NCI-H1092 (cell line): Measurements from ENCODE around the gene SH3PXD2B.
"Not testable (repeated sequence)": the region's sequence is repeated elsewhere in the genome, so short reads cannot be mapped to it uniquely, and the experiment has no call there.

Experiments
- DNase-seq: peaks from one replicate; lab custom pipeline; 2025; lab: John Stamatoyannopoulos, UW

Gene SH3PXD2B

DNA sequence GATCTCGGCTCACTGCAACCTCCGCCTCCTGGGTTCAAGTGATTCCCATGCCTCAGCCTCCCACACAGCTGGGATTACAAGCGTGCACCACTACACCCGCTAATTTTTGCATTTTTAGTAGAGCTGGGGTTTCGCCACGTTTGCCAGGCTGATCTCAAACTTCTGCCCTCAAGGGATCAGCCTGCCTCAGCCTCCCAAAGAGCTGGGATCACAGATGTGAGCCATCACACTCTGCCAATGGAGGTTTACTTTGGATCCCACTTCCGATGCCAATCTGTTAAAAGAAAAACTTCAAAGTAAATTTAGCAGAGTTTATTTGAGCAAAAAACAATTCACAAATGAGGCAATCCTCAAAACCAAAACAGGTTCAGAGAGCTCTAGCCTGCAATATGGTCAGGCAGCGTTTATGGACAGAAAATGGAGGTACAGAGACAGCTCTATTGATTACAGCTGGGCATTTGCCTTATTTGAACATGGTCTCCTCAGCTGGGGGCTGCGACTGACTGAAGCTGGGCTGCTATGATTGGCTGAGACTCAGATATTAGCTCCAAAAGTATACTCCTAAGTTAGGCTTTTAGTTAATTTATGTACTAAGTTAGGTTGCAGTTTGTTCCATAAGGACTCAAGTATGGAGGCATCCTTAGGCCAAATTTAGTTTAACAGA lies 152.1 kb downstream of the SH3PXD2B start:
- no peak for DNase-seq

DNA sequence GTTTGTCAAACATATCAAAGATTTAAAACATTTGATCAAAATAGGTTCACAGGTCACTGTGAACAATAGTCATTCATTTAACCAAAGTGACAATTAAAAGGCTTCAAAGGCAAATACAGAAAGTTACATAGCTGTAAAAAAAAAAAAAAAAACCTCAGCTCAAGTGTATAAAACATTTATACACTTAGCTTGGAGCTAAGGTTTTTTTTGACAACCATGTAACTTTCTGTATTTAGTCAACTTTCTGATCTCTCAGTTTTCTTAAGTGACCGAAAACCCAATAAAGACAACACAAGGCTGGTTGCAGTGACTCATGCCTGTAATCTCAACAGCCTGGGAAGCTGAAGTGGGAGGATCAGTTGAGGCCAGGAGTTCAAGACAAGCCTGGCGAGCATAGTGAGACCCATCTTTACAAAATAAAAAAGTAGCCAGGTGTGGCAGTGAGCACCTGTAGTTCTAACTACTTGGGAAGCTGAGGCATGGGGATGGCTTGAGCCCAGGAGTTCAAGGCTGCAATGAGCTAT lies 154.3 kb downstream of the SH3PXD2B start:
- no peak for DNase-seq

GRCh38 chr5:172294831-172295230 lies 159.5 kb downstream of the SH3PXD2B start:
- DNase-seq: no peak

DNA sequence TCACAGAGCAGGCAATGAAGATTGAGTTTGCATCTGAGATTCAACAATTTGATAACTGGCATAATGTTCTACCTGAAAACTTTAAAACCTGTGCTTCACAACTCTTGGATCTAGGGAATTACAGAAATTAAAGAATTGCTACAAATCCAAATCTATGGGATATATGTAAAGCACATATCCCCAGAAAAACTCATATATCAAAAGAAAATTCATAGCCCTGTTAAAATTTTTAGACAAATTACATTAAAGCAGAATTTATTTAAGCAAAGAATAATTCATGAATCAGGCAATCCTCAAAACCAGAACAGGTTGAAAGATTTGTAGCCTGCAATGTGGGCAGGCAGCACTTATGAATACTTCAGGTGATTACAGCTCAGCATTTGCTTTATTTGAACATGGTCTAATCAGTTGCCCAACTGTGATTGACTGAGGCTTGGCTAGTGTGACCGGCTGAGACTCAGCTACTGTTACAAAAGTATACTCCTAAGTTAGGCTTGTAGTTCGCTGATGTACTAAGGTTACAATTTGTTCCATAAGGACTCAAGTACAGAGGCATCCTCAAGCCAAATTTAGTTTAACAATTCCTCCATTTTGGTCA lies 160.5 kb downstream of the SH3PXD2B start:
- DNase-seq: no peak

- peak; percentile 26 for DNase-seq
Measured at GRCh38 chr5:172293054-172293744, 161.1 kb downstream of the SH3PXD2B start.

DNA sequence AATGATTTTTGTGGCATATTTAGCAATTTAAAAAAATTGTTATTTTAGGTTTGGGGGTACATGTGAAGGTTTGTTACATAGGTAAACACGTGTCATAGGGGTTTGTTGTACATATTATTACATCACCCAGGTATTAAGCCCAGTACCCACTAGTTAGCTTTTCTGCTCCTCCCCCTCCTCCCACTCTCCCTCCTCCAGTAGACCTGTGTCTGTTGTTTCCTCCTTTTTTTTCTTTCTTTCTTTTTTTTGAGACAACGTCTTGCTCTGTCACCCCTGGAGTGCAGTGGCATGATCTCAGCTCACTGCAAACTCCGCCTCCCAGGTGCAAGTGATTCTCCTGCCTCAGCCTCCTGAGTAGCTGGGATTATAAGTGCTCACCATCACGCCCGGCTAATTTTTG lies 162.5 kb downstream of the SH3PXD2B start:
- not testable (repeated sequence) for DNase-seq

DNA sequence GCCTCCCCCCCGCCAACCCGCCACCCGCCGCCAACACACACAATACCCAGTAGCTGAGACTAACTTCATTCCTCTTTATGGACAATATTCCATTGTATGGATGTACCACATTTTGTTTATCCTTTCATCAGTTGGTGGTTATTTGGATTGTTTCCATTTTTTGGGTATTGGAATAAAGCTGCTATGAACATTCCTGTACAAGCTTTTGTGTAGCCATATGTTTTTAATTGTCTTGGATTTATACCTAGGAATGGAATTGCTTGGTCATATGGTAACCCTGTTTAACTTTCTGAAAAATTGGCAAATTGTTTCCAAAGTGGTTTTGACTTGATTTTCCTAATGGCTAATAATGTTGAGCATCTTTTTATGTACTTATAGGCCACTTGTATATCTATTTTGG lies 165.9 kb downstream of the SH3PXD2B start:
- no peak for DNase-seq

GRCh38 chr5:172287140-172287539 lies 167.2 kb downstream of the SH3PXD2B start:
- DNase-seq: not testable (repeated sequence)

GRCh38 chr5:172285226-172286143 lies 168.8 kb downstream of the SH3PXD2B start:
- DNase-seq: no peak

DNA sequence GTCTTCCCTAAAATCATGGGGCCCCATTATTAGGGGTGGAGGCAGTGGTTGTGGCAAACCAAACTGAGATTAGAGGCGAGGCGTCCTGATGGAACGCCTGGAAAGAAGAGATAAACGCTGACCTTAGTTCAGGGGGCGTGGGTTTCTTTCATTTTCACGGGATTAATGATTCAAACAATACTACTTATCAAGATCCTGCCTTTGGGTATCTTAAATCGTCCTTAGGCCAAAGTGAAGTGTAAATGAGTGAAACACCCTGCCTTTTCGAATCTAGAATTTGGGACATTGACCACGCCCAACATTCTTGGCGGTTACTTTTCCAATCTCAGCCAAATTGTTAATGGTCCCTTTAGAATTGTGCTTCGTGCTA lies 169.7 kb downstream of the SH3PXD2B start:
- DNase-seq: no peak

DNA sequence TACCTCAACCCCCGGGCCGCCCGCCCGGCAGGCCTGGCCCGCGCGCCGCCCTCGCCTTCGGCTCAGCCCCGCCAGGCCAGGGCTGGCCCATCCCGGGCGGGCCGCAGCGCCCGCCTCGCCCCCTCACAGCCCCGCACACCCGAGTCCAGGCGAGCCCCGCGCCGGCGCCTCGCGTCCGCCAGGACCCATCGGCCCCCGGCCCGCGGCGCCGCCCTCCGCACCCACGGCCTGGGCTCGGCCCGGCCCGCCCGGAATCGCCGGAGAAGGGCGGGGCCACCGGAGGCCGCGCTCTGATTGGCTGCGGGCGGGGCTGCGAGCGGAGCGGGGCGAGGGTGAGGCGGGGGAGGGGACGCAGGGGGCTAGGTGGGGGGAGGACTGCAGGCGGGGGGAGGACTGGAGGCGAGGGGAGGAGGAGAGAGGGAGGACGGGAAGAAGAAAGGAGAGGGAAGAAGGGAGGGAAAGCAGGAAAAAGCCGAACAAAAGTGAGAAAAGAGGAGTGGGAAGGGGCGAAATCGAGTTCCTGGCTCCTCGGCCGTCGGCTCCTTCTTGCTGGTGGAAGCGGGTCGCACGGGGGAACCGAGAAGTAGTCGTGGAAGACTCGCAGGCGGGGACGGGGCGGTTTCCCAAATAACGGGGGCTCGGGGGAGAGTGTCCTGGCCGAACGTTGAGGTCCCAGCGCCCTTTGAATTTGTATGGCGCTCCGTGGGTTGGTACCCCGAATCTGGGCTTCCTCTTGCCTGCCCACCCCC lies 170.3 kb downstream of the SH3PXD2B start:
- peak; percentile 46 for DNase-seq

DNA sequence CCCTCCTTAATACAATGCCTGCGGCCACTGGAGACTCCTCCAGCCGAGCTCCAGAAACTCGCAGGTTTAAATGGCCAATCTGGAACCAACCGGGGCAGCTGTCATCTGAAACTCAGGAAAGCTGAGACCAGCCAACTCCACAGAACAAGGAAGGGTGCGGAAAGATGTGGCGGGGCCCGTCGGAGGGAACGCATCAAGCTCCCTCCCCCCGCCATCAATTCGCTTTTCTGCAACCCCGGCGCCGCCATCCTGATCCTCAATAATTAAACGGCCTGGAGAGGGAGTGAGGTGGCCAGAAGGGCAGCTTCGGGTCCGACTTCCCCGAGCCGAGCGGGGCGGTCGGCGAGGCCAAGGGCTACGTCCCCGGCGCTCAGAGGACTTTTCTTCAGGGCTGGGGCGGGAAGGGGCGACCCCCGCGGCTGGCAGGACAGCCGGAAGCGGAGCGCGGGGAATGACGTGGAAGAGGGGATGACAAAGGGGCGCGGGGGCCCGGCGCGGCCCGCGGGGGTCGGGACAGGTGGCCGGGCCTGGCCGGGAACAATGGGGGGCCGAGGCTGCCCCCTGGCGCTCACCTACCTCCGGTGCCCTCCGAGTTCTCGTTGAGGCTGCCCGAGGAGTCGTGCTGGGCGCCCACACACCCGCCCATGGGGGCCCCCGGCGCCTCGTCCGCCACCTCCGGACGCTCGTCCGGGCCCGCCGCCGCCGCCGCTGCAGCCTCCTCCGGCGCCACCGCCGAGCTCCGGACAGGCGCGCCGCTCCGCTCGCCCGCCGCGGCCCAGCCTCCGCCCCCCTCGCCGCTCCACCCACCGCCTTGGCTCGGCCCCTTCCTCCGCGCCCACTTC lies 171.1 kb downstream of the SH3PXD2B start, which contains the start of gene UBTD2:
Gene UBTD2 (minus strand): TSS at position 745 of the 842 bp plus-strand sequence. CDS start 99 bp downstream, at position 646.
- peak; percentile 37 for DNase-seq

DNA sequence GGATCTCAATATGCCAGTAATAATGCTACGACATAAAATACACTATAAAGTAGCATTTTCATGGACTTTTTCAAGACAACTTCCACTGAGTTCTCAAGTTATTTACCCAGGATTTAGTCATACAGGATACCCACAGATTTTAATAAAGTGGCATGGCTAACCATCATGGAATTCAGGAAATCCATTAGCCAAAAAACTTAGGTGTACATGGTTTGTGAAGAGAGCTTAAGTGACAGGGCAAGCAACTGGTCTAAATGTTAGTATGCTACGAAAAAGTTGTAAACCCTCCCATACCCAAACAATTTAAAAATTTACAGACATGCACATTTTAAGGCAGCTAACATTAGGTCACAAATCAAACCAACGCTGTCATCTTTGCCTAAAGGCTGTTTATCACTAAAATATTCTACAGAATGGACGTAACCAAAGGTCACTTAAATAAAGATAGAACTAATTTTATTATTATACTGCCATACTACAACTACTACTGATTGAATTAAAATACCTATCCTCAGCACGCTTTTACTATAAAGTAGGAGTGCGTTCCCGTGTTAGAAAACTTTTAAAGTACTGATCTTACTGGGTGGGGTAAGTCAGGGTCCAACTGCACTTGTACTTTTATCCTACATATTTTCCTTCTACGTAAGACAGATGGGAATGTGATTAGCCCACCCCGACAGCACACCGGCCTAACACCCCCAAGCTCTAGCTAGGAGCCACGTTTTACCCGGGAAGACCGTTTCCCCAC lies 171.9 kb downstream of the SH3PXD2B start:
- DNase-seq: no peak

GRCh38 chr5:172281346-172281745 lies 173.0 kb downstream of the SH3PXD2B start:
- DNase-seq: no peak

DNA sequence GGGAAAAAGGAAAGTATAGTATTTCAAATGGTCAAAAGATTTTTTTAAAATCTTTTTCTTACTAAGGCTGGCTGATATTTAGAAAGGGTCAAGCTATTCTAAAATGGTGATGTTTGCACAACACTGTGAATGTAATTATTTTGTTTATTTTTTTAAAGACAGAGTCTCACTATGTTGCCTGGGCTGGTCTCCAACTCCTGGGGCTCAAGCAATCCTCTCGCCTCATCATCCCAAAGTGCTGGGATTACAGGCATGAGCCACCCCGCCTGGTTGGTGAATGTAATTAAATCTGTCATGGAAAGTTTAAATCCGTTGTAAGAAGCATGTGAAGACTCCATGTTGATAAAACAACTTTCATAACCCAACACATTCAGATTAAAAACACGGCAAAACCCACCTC lies 173.4 kb downstream of the SH3PXD2B start:
- no peak for DNase-seq

DNA sequence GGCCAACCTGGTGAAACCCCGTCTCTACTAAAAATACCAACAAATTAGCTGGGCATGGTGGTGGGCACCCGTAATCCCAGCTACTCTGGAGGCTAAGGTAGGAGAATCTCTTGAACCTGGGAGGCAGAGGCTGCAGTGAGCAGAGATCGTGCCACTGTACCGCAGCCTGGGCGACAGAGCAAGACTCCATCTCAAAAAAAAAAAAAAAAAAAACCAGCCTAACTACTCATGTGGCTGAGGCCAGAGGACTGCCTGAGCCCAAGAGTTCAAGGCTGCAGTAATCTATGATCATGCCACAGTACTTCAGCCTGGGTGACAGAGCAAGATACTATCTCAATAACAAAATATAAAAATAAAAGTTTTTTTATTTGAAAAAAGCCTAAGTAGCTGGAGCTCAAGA lies 174.0 kb downstream of the SH3PXD2B start:
- DNase-seq: no peak

DNA sequence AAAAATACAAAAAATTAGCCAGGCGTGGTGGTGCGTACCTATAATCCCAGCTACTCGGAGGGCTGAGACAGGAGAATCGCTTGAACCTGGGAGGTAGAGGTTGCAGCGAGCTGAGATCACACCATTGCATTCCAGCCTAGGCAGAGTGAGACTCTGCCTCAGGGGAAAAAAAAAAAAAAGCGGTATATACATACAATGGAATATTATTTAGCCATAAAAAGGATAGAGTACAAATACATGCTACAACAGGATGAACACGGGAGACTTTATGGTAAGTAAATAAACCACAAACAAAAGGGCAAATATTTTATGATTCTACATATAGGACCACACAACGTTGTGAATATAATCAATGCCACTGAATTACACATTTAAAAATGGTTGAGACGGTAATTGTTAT lies 176.0 kb downstream of the SH3PXD2B start:
- no peak for DNase-seq

GRCh38 chr5:172276214-172276613 lies 178.1 kb downstream of the SH3PXD2B start:
- DNase-seq: no peak
